Head of caudate nucleus (tissue), 42 donors: ENCODE results near the gene ZNF785.
"Not testable (repeated sequence)": the region's sequence is repeated elsewhere in the genome, so short reads cannot be mapped to it uniquely, and the experiment has no call there.

Experiments used
- DNase-seq, 42 donors: peaks; one replicate each; pipeline versions ENCODE4 v3.0.0 to v3.0.0-alpha.2; 2020 to 2021; ENCODE audit warnings: mixed read lengths in 7 of 42
- intact Hi-C: fragments of 100-400 bp; cut with DNase I; formaldehyde crosslinking; loops from one replicate; pipeline ENCODE4 v1.15.0; 2022

The ZNF785 gene

DNA sequence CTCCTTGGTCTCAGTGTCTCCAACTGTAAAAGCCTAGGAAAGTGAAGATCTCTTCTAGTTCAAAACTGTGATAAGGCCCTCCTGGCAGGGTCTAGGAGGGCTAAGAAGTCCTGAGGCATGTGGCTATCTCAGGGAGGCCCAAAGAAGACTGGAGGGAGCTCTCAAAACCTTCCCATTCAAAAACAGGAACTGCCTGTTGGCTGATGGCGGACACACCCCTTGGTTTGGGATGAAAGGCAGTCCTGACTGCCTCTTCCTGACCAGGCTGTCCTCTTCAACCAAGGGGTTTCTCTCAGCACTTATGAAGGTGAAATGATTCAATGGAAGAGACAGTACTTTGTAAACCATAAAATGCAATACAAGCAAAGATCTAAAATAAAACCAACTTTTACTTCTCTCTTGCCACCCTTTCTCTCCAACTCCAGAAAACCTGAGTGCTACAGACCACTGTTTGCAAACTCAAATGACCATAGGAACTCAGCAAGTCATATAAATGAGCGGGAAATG, 32.1 kb downstream of the ZNF785 start:
- no peak for DNase-seq
- intact Hi-C loops, result no loop called here

DNA sequence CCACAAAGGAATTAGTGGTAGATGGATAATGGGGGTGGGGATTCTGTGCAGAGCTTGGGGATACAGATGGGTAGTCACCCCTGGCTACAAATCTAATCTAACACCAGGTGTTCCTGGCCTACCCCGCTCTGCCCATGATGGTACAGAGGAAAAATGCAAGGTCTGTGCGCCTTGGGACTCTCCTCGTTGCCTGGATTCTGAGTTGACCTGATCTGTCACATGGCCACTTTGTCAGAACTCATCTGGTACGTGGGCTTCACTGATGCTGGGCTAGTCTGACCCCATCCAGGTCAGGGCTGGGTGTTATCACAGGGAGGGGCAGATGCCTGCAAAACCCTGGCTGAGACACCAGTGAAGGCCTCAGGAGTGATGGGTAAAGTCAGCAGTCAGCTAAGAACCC, 32.5 kb downstream of the ZNF785 start:
- intact Hi-C loops, result no loop called here
- DNase-seq, result no peak

- intact Hi-C loops, result no loop called here
- DNase-seq, result no peak
Observed at GRCh38 chr16:30551781-30552180, 33.7 kb downstream of the ZNF785 start.

DNA sequence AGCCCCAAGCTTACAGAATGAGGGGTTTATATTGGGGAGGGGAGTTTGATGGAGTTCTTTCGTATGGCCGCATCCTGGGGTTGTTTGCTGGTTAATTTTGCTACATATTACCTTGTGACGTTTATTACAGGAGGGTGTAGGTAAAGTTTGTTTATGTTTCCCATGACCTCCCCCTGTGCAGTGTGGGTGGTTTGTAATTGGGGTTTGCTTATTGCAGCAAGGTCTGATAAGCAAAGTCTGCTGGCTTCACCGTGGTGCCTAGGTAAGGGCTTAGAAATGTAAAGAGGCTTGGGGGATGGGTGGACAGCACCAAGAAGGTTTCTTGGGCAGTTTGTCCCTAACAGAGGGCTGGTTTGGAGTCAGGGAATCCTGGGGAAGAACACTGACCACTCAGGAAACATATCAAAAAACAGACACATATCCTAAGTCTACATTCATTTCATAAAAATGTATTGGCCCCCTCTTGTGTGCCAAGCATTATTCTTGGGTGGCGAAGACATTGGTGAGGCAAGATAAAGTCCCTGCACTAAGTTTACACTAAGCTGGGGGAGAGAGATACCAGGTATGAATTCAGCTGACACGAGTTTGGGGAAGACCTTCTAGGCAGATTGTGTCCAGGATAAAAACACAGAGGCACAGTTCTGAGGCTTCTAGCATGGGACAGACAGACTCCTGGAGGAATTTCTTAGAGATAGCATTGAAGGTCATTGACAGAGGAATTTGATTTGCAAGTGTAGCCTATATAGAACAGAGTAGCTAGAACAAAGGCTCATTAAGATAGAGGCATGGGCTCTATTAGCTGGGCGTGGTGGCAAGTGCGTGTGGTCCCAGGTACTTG, 36.9 kb downstream of the ZNF785 start:
- no peak for DNase-seq
- intact Hi-C loops, result no loop called here

DNA sequence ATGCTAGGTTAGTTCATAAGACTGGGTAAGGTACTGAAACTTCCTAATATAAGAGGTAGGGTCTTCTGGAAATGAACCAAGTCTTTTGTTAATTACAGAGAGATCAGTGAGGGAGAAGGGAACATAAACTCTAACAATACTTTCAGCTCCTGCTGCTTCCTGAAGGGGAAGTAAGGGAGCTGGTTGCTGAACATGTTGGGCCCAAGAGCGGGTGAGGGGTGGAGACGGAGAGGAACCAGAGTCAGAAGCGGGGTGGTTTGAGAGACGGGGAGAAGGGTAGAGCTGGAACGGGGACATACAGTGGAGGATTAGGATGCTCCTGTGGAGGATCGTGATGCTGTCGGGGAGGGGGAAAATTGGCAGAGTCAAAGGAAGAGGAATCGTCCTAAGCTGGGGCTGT, 39.4 kb downstream of the ZNF785 start:
- no peak for DNase-seq
- intact Hi-C loops, result no loop called here

DNA sequence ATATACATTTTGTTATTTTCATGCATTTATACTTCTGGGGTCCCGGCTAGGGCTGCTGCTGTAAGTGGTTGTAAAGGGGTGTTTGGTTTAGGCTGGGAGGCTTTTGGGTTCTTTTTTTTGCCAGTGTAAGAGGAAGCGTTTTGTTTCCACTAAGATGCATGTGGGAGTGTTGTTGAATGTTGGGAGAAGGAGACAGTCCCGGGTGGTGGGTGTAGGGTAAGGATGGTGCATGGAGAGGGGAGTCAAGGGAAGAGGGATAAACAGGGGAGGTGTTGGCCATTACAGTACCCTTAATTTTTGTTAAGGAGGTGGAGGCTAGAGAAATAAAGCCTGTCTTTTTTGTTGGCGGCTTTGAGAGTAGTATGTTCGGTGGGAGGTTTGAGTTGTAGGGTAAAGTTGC, 42.4 kb downstream of the ZNF785 start:
- intact Hi-C loops, result no loop called here

DNA sequence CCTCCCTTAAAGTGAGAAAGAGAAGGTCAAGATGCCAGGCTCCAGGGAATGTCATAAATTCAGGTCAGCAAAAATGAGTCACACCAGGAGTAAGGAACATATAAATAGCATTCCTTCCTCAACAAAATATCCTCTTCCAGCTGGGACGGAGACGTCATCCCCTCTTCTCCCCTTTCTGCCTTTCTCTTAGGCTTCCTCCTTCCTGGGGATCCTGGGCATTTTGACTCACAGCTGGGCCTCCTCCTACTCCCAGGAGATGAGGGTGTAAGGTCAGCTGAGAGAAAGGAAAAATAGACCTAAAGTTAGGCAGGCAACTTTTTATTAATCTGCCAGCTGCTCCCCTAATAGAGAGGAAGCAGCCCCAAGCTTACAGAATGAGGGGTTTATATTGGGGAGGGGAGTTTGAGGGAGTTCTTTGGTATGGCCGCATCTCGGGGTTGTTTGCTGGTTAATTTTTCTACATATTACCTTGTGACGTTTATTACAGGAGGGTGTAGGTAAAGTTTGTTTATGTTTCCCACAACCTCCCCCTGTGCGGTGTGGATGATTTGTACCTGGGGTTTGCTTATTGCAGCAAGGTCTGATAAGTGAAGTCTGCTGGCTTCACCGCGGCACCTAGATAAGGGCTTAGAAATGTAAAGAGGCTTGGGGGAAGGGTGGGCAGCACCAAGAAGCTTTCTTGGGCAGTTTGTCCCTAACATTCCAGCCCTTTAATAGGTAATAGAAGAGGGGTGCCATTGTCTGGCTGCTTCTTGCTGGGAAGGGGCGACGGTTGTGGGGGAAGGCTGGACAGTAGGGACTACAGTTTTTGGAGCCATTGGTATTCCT, 43.8 kb downstream of the ZNF785 start:
- no peak for DNase-seq
- intact Hi-C loops, result no loop called here

More for the DNA sequence above, 42.4 kb downstream of the ZNF785 start:
- DNase-seq, result no peak

DNA sequence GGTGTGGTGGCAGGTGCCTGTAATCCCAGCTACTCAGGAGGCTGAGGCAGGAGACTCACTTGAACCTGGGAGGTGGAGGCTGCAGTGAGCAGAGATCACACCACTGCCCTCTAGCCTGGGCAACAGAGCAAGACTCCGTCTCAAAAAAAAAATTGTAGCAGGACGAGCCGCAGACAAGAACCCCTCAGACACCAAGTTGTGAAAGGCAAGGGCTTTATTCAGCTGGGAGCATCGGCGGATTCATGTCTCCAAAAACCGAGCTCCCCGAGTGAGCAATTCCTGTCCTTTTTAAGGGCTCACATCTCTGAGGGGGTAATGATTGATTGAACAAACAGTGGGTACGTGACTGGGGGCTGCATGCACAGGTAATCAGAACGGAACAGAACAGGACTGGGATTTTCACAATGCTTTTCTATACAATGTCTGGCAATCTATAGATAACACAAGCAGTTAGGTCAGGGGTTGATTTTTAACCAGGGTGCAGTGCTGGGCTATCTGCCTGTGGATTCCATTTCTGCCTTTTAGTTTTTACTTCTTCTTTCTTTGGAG, 44.5 kb downstream of the ZNF785 start:
- DNase-seq, intact Hi-C loops: not testable (repeated sequence)

DNA sequence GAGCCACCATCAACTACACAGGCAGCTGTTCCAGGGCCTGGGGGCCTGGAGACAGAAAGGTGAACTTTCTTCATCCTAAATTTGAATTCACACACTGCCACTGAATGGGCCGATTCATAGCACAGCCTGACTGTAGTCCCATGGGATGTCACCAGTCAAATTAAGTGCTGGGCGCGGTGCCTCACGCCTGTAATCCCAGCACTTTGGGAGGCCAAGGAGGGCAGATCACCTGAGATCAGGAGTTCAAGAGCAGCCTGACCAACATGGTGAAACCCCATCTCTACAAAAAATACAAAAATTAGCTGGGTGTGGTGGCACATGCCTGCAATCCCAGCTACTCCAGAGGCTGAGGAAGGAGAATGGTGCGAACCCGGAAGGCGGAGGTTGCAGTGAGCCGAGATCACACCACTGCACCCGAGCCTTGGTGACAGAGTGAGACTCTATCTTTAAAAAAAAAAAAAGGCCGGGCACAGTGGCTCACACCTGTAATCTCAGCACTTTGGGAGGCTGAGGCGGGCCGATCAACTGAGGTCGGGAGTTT, 45.4 kb downstream of the ZNF785 start:
- not testable (repeated sequence) for DNase-seq
- intact Hi-C loops, result loop anchor here (5.0 to 10.0 kb wide), 2 partner anchors 32 to 115 kb away; partner anchors contain the start of genes FBRS, PRR14 and ZNF688

DNA sequence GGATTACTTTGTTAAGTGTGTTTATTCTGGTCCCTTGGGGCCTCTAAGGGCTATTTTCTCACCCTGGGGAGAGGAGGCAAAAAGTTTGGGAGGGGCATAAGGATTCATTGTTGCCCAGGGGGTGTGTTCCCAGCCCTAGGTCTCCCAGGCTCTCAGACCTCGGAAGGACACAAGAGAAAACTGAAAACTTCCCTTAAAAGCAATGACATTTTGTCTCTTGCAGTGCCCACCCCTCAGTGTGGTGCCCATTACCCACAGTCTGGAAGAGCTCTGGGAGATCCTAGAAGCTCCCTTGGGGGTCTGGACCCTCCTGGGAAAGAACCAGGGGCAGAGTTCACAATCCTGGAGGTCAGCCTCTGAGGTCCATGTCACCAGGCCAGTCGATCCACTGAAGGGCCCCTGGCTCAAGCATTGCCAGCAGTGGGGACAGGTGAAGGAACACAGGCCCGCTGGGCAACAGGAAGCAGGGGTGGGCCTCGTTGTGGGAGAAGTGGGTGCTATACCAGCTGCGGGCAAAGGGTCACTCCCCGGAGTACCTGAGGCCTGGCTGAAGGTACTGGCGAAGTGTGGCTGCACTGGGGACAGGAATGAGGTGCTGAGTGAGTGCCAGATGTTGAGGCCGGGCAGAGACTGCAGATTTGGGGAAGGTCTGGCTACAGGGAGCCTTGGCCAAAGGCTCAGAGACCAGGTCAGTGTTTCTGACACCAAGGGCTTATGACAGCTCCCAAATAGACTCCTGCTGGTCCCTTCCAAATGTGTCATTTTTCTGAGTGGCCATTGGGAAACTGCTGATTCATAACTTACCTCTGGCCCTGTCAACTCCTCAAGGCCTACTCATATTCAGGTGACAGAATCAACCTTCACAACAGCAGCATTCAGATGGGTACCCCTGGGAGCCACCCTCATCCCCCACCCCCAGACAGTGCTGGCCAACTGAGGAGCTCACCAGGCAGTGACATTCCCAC, 46.2 kb downstream of the ZNF785 start:
- DNase-seq, result no peak
- intact Hi-C loops, result loop anchor here (5.0 to 10.0 kb wide), 2 partner anchors 33 to 116 kb away; partner anchors contain the start of genes FBRS, PRR14 and ZNF688

DNA sequence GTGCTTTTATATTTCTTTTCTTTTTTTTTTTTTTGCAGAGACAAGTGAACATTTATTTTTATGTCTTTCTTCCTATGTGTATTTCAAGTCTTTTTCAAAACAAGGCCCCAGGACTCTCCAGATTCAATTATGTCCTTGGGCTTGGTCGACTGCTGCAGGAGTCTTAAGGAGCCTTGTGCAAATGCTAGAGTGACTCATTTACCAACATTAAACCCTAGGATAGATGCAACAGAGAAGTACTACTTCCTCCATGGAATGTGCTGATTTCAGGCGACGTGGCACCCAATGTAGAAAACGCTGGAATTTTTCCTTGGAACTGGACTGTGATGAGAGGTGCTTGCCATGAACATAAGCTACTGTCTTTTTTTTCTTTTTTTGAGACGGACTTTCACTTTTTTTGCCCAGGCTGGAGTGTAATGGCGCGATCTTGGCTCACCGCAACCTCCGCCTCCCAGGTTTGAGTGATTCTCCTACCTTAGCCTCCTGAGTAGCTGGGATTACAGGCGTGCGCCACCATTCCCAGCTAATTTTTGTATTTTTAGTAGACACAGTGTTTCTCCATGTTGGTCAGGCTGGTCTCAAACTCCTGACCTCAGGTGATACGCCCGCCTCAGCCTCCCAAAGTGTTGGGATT, 49.0 kb downstream of the ZNF785 start:
- intact Hi-C loops, result loop anchor here (5.0 to 10.0 kb wide), 2 partner anchors 36 to 118 kb away; partner anchors contain the start of genes FBRS, PRR14 and ZNF688
- DNase-seq, result not testable (repeated sequence)

GRCh38 chr16:30535777-30536190, 49.7 kb downstream of the ZNF785 start:
- DNase-seq, result peak in 38 of 42 donors; percentile 14 to 72 (median 54)
- intact Hi-C loops, result loop anchor here (5.0 to 10.0 kb wide), 2 partner anchors 37 to 119 kb away; partner anchors contain the start of genes FBRS, PRR14 and ZNF688

DNA sequence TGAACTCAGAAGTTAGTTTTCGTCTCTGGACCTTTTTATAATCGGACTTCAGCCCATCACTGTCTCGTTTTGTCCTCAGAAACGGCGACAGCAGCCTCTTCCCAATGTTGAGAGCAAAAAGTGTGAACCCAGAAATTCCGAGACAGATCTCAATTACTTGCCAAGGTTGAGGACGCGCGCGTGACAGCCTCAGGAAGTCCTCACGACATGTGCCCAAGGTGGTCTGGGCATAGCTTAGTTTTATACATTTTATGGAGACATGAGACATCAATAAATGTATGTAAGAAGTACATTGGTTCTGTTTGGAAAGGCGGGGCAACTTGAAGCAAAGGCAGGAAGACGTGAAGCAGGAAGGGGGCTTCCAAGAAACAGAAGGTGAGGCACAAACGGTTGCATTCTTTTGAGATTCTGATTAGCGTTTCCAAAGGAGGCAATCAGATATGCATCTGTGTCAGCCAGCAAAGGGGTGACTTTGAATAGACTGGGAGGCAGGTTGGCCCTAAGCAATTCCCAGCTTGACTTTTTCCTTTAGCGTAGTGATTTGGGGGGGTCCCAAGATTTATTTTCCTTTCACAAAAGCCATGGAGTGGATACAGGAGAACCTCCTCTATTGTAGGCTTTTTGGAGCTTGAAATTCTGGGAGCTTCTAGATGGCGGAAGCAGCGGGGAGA, 50.3 kb downstream of the ZNF785 start:
- intact Hi-C loops, result loop anchor here (5.0 to 10.0 kb wide), 2 partner anchors 37 to 120 kb away; partner anchors contain the start of genes FBRS, PRR14 and ZNF688
- no peak for DNase-seq

DNA sequence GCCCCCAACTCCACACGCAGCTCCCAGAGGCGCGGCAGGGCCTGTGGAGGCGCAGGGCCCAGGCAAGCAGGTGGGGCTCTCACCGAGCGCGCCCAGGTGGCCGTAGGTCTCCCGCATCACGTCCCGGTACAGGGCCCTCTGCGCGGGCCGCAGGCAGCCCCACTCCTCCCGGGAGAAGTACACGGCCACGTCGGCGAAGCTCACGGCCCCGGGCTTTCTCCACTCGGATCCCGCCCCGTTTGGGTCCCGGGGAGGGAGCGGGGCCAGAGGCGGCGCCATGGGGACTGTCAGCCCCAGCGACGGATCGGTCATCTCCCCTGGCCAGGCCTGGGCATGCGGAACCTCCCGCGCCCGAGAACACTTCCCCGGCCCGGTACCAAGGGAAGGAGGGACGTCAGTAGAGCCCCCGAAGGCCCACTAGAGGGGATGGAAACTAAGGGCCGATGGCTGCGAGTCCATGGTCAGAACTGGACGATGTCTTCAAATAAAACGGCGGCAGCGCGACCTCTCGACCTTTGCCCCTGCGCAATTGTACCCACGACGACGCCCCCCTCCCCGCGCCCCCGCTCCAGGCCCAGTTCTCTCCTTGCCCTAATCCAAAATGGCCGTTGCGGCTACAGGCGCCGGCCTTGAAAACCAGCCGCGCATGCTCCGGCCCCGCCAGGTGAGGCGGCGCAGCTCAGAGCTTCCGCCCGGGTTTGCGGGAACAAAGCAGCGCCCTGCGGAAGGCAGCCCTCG, 51.0 kb downstream of the ZNF785 start, which contains the start of gene ZNF747:
TSS of gene ZNF747 (minus strand) at position 491 of the 738 bp plus-strand sequence. CDS start at position 312, 179 bp downstream.
- intact Hi-C loops, result loop anchor here (1.0 to 10.0 kb wide), 3 partner anchors 24 to 120 kb away; partner anchors contain the start of genes FBRS, PRR14, ZNF688 and ZNF764
- peak; percentile 86 to 98 (median 94) for DNase-seq

DNA sequence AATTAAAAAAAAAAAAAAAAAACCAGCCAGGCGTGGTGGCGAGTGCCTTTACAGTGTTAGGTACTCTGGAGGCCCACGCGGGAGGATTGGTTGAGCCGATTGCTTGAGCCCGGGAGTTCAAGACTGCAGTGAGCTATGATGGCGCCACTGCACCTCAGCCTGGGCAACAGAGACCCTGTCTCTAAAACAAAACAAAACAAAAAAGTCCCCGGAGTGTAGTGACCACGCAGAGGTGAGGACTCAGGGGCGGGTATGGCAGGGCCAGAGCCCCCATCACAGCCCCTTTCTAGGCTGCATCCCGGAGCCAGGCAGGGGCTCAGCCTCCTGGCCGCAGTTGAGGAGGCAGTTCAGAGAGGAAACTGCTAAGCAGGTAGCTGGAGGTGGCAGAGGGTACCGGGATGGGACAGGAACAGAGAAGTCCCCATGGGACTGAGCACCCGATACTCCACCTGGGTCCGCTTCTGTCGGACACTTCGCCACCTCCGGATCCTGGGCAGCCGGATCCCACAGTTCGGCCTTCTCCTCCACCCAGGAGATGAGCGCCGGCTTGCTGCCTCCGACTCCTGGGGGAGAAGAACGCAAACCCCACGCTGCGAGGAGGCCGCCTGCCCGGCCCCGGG, 51.6 kb downstream of the ZNF785 start:
- intact Hi-C loops, result loop anchor here (1.0 to 10.0 kb wide), 2 partner anchors 24 to 121 kb away; partner anchors contain the start of genes FBRS, PRR14 and ZNF764
- DNase-seq, result no peak
